HepG2 (cell line): Measurements from ENCODE around the gene ADCY1. TPM values are rescaled to one million over a fixed set of nuclear protein-coding genes. Genes with fewer than 3 reads are reported as not detected.
A peak's percentile ranks its signal among the peaks of the same experiment; 100 is the strongest.
"Not testable (repeated sequence)": the region's sequence is repeated elsewhere in the genome, so short reads cannot be mapped to it uniquely, and the experiment has no call there.

Source experiments
- MTA1 ChIP-seq: sonication (generic); formaldehyde crosslinking; IDR thresholded peaks from 2 replicates; pipeline ENCODE4 v1.4.0; 2020; ENCODE audit warnings: missing genetic modification reagents, mild to moderate bottlenecking, borderline replicate concordance
- POLR2AphosphoS5 ChIP-seq: IDR thresholded peaks from 2 replicates; pipeline ENCODE4 v1.6.1; 2012; ENCODE audit warnings: low read depth, low read length
- REPIN1 ChIP-seq: sonication (generic); formaldehyde crosslinking; IDR thresholded peaks from 2 replicates; pipeline ENCODE4 v1.8.0; 2022; ENCODE audit warnings: missing genetic modification reagents, low read depth, mild to moderate bottlenecking, borderline replicate concordance
- ZFP1 ChIP-seq: IDR thresholded peaks from 2 replicates; pipeline ENCODE4 v1.6.1; 2016
- ZIK1 ChIP-seq: sonication (generic); formaldehyde crosslinking; IDR thresholded peaks from 2 replicates; pipeline ENCODE4 v1.5.0; 2020; ENCODE audit warnings: mild to moderate bottlenecking, low read depth, missing genetic modification reagents, borderline replicate concordance
- polyA plus RNA-seq, 8 experiments: library from polyadenylated mRNA; depleted of rRNA in 3 of 8; stranded (reverse) in 7 of 8; unstranded in 1 of 8; fragments of >200 nt; fragmentation: Illumina TruSeq in 4 of 8; extraction: Trizol in 4 of 8; gene quantifications; 2 replicates each; pipeline versions ENCODE4 v1.2.1 to v1.2.3, GENCODE V29; 2011 to 2016; ENCODE audit warnings: low read depth in 4 of 8, missing spikeins in 1 of 8, mixed read lengths in 1 of 8; ENCODE audit not compliant: insufficient read depth in 1 of 8
- total RNA-seq, 5 experiments: library from RNA; depleted of rRNA; stranded (reverse); fragments of >200 nt; fragmentation: Illumina TruSeq; extraction: Trizol; gene quantifications; 2 replicates each; pipeline ENCODE4 v1.2.3, GENCODE V29; 2016; ENCODE audit warnings: low read depth in 1 of 5
- TF ChIP-seq, protein P1 (sequence below), 2 experiments: sonication (generic) in 1 of 2; formaldehyde crosslinking in 1 of 2; IDR thresholded peaks; 2 replicates each; pipeline versions ENCODE4 v1.6.1 to v1.9.0; 2014 to 2022; ENCODE audit warnings: antibody characterized with exemption in 1 of 2, borderline replicate concordance in 1 of 2, inconsistent platforms in 1 of 2, low read depth in 1 of 2, missing genetic modification reagents in 1 of 2
- TF ChIP-seq, protein P2 (sequence below): sonication (generic); formaldehyde crosslinking; IDR thresholded peaks from 2 replicates; pipeline ENCODE4 v1.8.1; 2022; ENCODE audit warnings: low read depth, mild to moderate bottlenecking, missing genetic modification reagents
- TF ChIP-seq, protein P3 (sequence below): IDR thresholded peaks from 2 replicates; pipeline ENCODE4 v1.6.1; 2018; ENCODE audit warnings: missing genetic modification reagents, mild to moderate bottlenecking, missing compliant biosample characterization
- TF ChIP-seq, protein P4 (sequence below): IDR thresholded peaks from 2 replicates; pipeline ENCODE4 v1.6.1; 2016; ENCODE audit warnings: low read depth, control low read depth
- TF ChIP-seq, protein P5 (sequence below): sonication (generic); formaldehyde crosslinking; IDR thresholded peaks from 2 replicates; pipeline ENCODE4 v1.4.0; 2020; ENCODE audit warnings: missing genetic modification reagents, low read depth, mild to moderate bottlenecking, borderline replicate concordance
- TF ChIP-seq, protein P6 (sequence below): sonication (generic); formaldehyde crosslinking; IDR thresholded peaks from 2 replicates; pipeline ENCODE4 v1.8.1; 2023; ENCODE audit warnings: mild to moderate bottlenecking, missing genetic modification reagents

Gene ADCY1
- total and polyA plus RNA-seq, 2 of the 13 experiments (the other 11 are each of a cell fraction or from before 2014, with no cell fraction given): 0.80 to 1.2 TPM

DNA sequence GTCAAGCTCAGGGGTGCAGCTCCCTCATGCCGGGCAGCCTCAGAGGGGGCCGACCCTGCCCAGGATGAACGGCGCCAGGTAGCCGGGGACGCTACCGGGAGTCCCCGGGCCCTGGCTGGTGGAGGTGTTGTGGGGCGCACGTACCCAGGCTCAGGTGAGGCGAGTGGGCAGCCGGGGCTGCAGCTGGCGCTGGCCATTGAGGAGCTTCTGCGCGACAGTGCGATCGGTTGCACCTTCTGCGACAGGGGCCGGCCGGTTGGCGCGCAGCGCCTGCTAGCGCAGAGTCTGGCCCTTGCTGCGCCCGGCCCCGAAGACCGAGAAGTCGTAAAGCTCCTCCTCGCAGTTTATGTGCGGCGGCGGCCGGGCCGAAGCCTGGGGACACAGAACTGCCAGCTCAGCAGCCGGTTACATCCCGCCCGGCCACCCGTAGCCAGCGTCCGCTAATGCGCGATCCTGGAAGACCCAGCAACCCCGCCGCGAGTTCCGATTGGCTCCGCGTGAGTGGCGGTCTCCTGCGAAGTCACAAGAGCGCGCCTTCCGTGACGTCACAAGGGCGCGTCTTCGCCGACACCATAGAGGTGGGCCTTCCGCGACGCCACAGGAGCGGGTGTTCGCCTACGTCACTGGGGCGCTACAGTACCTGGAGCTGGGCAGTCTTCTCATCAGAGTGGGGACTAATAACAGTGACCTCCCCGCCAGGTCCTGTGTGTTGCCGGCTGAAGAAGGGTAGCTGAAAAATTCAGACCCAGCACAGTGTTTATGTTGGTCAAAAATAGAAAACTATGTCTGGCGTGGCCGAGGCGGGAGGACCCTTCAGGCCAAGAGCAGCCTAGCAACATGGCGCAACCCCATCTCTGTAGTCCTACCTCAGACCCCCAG lies 194.6 kb downstream of the ADCY1 start (continued):
- TF ChIP-seq, protein P1, sequence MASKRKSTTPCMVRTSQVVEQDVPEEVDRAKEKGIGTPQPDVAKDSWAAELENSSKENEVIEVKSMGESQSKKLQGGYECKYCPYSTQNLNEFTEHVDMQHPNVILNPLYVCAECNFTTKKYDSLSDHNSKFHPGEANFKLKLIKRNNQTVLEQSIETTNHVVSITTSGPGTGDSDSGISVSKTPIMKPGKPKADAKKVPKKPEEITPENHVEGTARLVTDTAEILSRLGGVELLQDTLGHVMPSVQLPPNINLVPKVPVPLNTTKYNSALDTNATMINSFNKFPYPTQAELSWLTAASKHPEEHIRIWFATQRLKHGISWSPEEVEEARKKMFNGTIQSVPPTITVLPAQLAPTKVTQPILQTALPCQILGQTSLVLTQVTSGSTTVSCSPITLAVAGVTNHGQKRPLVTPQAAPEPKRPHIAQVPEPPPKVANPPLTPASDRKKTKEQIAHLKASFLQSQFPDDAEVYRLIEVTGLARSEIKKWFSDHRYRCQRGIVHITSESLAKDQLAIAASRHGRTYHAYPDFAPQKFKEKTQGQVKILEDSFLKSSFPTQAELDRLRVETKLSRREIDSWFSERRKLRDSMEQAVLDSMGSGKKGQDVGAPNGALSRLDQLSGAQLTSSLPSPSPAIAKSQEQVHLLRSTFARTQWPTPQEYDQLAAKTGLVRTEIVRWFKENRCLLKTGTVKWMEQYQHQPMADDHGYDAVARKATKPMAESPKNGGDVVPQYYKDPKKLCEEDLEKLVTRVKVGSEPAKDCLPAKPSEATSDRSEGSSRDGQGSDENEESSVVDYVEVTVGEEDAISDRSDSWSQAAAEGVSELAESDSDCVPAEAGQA (IDR thresholded peaks at IDR 0.05; ENCODE audit: low read depth): peak; percentile 99
- TF ChIP-seq, protein P1 (CRISPR knock-in tag; IDR thresholded peaks at IDR 0.05; ENCODE audit: borderline replicate concordance): not testable (repeated sequence)
- TF ChIP-seq, protein P2, sequence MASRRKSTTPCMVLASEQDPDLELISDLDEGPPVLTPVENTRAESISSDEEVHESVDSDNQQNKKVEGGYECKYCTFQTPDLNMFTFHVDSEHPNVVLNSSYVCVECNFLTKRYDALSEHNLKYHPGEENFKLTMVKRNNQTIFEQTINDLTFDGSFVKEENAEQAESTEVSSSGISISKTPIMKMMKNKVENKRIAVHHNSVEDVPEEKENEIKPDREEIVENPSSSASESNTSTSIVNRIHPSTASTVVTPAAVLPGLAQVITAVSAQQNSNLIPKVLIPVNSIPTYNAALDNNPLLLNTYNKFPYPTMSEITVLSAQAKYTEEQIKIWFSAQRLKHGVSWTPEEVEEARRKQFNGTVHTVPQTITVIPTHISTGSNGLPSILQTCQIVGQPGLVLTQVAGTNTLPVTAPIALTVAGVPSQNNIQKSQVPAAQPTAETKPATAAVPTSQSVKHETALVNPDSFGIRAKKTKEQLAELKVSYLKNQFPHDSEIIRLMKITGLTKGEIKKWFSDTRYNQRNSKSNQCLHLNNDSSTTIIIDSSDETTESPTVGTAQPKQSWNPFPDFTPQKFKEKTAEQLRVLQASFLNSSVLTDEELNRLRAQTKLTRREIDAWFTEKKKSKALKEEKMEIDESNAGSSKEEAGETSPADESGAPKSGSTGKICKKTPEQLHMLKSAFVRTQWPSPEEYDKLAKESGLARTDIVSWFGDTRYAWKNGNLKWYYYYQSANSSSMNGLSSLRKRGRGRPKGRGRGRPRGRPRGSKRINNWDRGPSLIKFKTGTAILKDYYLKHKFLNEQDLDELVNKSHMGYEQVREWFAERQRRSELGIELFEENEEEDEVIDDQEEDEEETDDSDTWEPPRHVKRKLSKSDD (CRISPR knock-in tag): peak; percentile 99
- TF ChIP-seq ZIK1 (CRISPR knock-in tag): 0 out of 2 replicates have a peak, but pooled peaks have one; percentile 26
- TF ChIP-seq, protein P3, sequence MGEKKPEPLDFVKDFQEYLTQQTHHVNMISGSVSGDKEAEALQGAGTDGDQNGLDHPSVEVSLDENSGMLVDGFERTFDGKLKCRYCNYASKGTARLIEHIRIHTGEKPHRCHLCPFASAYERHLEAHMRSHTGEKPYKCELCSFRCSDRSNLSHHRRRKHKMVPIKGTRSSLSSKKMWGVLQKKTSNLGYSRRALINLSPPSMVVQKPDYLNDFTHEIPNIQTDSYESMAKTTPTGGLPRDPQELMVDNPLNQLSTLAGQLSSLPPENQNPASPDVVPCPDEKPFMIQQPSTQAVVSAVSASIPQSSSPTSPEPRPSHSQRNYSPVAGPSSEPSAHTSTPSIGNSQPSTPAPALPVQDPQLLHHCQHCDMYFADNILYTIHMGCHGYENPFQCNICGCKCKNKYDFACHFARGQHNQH (CRISPR knock-in tag): peak; percentile 63
- peak; percentile 69; the same call in 1 of the 2 replicates for TF ChIP-seq MTA1 (CRISPR knock-in tag)
- TF ChIP-seq, protein P4, sequence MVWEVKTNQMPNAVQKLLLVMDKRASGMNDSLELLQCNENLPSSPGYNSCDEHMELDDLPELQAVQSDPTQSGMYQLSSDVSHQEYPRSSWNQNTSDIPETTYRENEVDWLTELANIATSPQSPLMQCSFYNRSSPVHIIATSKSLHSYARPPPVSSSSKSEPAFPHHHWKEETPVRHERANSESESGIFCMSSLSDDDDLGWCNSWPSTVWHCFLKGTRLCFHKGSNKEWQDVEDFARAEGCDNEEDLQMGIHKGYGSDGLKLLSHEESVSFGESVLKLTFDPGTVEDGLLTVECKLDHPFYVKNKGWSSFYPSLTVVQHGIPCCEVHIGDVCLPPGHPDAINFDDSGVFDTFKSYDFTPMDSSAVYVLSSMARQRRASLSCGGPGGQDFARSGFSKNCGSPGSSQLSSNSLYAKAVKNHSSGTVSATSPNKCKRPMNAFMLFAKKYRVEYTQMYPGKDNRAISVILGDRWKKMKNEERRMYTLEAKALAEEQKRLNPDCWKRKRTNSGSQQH: peak; percentile 72; the same call in 1 of the 2 replicates
- peak; percentile 64 for TF ChIP-seq POLR2AphosphoS5
- TF ChIP-seq ZFP1 (CRISPR knock-in tag): 0 out of 2 replicates have a peak, but pooled peaks have one; percentile 72
- TF ChIP-seq, protein P5, sequence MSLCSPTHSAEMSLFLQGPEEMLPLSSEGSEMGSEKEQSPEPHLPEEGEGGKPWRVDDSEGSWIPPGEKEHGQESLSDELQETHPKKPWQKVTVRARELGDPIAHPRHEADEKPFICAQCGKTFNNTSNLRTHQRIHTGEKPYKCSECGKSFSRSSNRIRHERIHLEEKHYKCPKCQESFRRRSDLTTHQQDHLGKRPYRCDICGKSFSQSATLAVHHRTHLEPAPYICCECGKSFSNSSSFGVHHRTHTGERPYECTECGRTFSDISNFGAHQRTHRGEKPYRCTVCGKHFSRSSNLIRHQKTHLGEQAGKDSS: peak; percentile 57; the same call in 1 of the 2 replicates
- peak; percentile 41; the same call in 1 of the 2 replicates for TF ChIP-seq REPIN1 (CRISPR knock-in tag)
- TF ChIP-seq, protein P6, sequence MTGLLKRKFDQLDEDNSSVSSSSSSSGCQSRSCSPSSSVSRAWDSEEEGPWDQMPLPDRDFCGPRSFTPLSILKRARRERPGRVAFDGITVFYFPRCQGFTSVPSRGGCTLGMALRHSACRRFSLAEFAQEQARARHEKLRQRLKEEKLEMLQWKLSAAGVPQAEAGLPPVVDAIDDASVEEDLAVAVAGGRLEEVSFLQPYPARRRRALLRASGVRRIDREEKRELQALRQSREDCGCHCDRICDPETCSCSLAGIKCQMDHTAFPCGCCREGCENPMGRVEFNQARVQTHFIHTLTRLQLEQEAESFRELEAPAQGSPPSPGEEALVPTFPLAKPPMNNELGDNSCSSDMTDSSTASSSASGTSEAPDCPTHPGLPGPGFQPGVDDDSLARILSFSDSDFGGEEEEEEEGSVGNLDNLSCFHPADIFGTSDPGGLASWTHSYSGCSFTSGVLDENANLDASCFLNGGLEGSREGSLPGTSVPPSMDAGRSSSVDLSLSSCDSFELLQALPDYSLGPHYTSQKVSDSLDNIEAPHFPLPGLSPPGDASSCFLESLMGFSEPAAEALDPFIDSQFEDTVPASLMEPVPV: peak; percentile 84
